H9 (cell line): ENCODE measurements around the gene CHSY3. TPM values are rescaled to one million over a fixed set of nuclear protein-coding genes. Genes with fewer than 3 reads are reported as not detected.

Source experiments
- DNase-seq: peaks from one replicate; pipeline ENCODE4 v3.0.0-alpha.2; 2017
- H2AFZ ChIP-seq: one replicate; pipeline ENCODE4 v1.6.1; 2013; ENCODE audit warnings: mild to moderate bottlenecking, low read length, control low read depth, moderate library complexity
- H2AK5ac ChIP-seq: 2 replicates; pipeline ENCODE4 v1.6.1; 2013; ENCODE audit warnings: low read length, control low read depth, mixed read lengths; ENCODE audit not compliant: insufficient read length
- H2BK120ac ChIP-seq: one replicate; pipeline ENCODE4 v1.6.1; 2013; ENCODE audit warnings: low read depth, mild to moderate bottlenecking, low read length, control low read depth, inconsistent platforms; ENCODE audit not compliant: poor library complexity, severe bottlenecking
- H2BK12ac ChIP-seq: 2 replicates; pipeline ENCODE4 v1.6.1; 2013; ENCODE audit warnings: low read length, control low read depth, mixed read lengths, low read depth; ENCODE audit not compliant: insufficient read length
- H2BK15ac ChIP-seq: 2 replicates; pipeline ENCODE4 v1.6.1; 2013; ENCODE audit warnings: low read depth, low read length, control low read depth
- H2BK20ac ChIP-seq: one replicate; pipeline ENCODE4 v1.6.1; 2013; ENCODE audit warnings: low read depth, mild to moderate bottlenecking, low read length, control low read depth, inconsistent platforms; ENCODE audit not compliant: poor library complexity, severe bottlenecking
- H2BK5ac ChIP-seq: 2 replicates; pipeline ENCODE4 v1.6.1; 2013; ENCODE audit warnings: low read length, control low read depth, mixed read lengths; ENCODE audit not compliant: insufficient read length
- H3K14ac ChIP-seq: 2 replicates; pipeline ENCODE4 v1.6.1; 2013; ENCODE audit warnings: low read length, control low read depth; ENCODE audit not compliant: insufficient read depth
- H3K18ac ChIP-seq: 2 replicates; pipeline ENCODE4 v1.6.1; 2013; ENCODE audit warnings: low read depth, mild to moderate bottlenecking, mixed read lengths, low read length, control low read depth; ENCODE audit not compliant: insufficient read length
- H3K23ac ChIP-seq: 2 replicates; pipeline ENCODE4 v1.6.1; 2013; ENCODE audit warnings: low read length, control low read depth, mixed read lengths, low read depth; ENCODE audit not compliant: insufficient read length
- H3K23me2 ChIP-seq: 2 replicates; pipeline ENCODE4 v1.6.1; 2013; ENCODE audit warnings: low read depth, mild to moderate bottlenecking, mixed read lengths, low read length, control low read depth; ENCODE audit not compliant: insufficient read length, poor library complexity, severe bottlenecking
- H3K27ac ChIP-seq: 2 replicates; pipeline ENCODE4 v1.5.1; 2013; ENCODE audit warnings: low read length, control low read depth, mixed read lengths, low read depth; ENCODE audit not compliant: insufficient read length
- H3K27me3 ChIP-seq: 2 replicates; pipeline ENCODE4 v1.6.1; 2013; ENCODE audit warnings: low read length, control low read depth, inconsistent platforms; ENCODE audit not compliant: insufficient read depth
- H3K4ac ChIP-seq: 2 replicates; pipeline ENCODE4 v1.6.1; 2013; ENCODE audit warnings: low read depth, mild to moderate bottlenecking, control low read depth, inconsistent platforms, low read length, moderate library complexity
- H3K4me1 ChIP-seq: 2 replicates; pipeline ENCODE4 v1.6.1; 2013; ENCODE audit warnings: low read length, control low read depth, inconsistent platforms; ENCODE audit not compliant: insufficient read depth
- H3K4me2 ChIP-seq: 2 replicates; pipeline ENCODE4 v1.6.1; 2013; ENCODE audit warnings: low read length, control low read depth, mixed read lengths; ENCODE audit not compliant: insufficient read length, insufficient read depth
- H3K56ac ChIP-seq: 2 replicates; pipeline ENCODE4 v1.6.1; 2013; ENCODE audit warnings: low read depth, mild to moderate bottlenecking, mixed read lengths, low read length, control low read depth; ENCODE audit not compliant: insufficient read length
- H3K79me1 ChIP-seq: 2 replicates; pipeline ENCODE4 v1.6.1; 2013; ENCODE audit warnings: low read depth, mild to moderate bottlenecking, moderate library complexity, low read length, control low read depth, inconsistent platforms; ENCODE audit not compliant: insufficient read depth, poor library complexity, severe bottlenecking
- H3K79me2 ChIP-seq: 2 replicates; pipeline ENCODE4 v1.6.1; 2013; ENCODE audit warnings: low read length, control low read depth, inconsistent platforms; ENCODE audit not compliant: insufficient read depth
- H3K9ac ChIP-seq: 2 replicates; pipeline ENCODE4 v1.6.1; 2013; ENCODE audit warnings: low read length, control low read depth, mixed read lengths; ENCODE audit not compliant: insufficient read length; ENCODE audit errors: extremely low read depth
- H3K9me3 ChIP-seq: one replicate; pipeline ENCODE4 v1.6.1; 2013; ENCODE audit warnings: low read depth, low read length, inconsistent platforms; ENCODE audit not compliant: control insufficient read depth
- H3T11ph ChIP-seq: one replicate; pipeline ENCODE4 v1.6.1; 2013; ENCODE audit warnings: mild to moderate bottlenecking, low read length, control low read depth, inconsistent platforms
- H4K20me1 ChIP-seq: one replicate; pipeline ENCODE4 v1.6.1; 2013; ENCODE audit not compliant: control insufficient read depth, insufficient read length, insufficient read depth
- H4K5ac ChIP-seq: 2 replicates; pipeline ENCODE4 v1.6.1; 2013; ENCODE audit warnings: low read depth, mild to moderate bottlenecking, mixed read lengths, low read length, control low read depth; ENCODE audit not compliant: insufficient read length
- H4K8ac ChIP-seq: replicated peaks from 2 replicates; pipeline ENCODE4 v1.6.1; 2013; ENCODE audit warnings: low read length, control low read depth, mixed read lengths, low read depth; ENCODE audit not compliant: insufficient read length
- H4K91ac ChIP-seq: 2 replicates; pipeline ENCODE4 v1.6.1; 2013; ENCODE audit warnings: low read depth, mild to moderate bottlenecking, moderate library complexity, mixed read lengths, low read length, control low read depth; ENCODE audit not compliant: insufficient read length
- H3K27ac Mint-ChIP-seq, 3 experiments: 2 replicates in 2 of 3; 3 replicates in 1 of 3; pipeline ENCODE4 v1.8.0; 2020 to 2021; ENCODE audit warnings: mixed read lengths in 3 of 3, mild to moderate bottlenecking in 1 of 3, moderate library complexity in 1 of 3
- H3K27me3 Mint-ChIP-seq: 2 replicates; pipeline ENCODE4 v1.8.0; 2021; ENCODE audit warnings: low read depth, mild to moderate bottlenecking, moderate library complexity, mixed read lengths
- H3K36me3 Mint-ChIP-seq, 3 experiments: 2 replicates in 2 of 3; 3 replicates in 1 of 3; pipeline ENCODE4 v1.8.0; 2020 to 2021; ENCODE audit warnings: low read depth in 3 of 3, mixed read lengths in 3 of 3; ENCODE audit not compliant: insufficient read depth in 1 of 3
- H3K4me1 Mint-ChIP-seq, 2 experiments: 2 replicates each; pipeline ENCODE4 v1.8.0; 2020; ENCODE audit warnings: mixed read lengths in 2 of 2
- H3K4me3 Mint-ChIP-seq, 2 experiments: 2 replicates in 1 of 2; 3 replicates in 1 of 2; pipeline ENCODE4 v1.8.0; 2020 to 2021; ENCODE audit warnings: mild to moderate bottlenecking in 2 of 2, mixed read lengths in 2 of 2, moderate library complexity in 1 of 2
- H3K9me3 Mint-ChIP-seq, 2 experiments: 2 replicates in 1 of 2; 3 replicates in 1 of 2; pipeline ENCODE4 v1.8.0; 2020; ENCODE audit warnings: mild to moderate bottlenecking in 2 of 2, mixed read lengths in 2 of 2, moderate library complexity in 1 of 2
- CTCF ChIP-seq: fragments of 200-600 bp; sonication (generic); conservative IDR thresholded peaks from 3 replicates; pipeline ENCODE4 v1.8.0; 2021; ENCODE audit warnings: antibody characterized with exemption, mild to moderate bottlenecking
- WGBS: extraction: QIAGEN DNeasy Blood & Tissue Kit; methylation state at CpG from one replicate; pipeline ENCODE4 v1.1.7; 2013; ENCODE audit warnings: missing lambda C conversion rate, low lambda C conversion rate, mixed read lengths; ENCODE audit not compliant: insufficient read length; ENCODE audit errors: extremely low coverage; 5-methylcytosine and 5-hydroxymethylcytosine counted together
- total RNA-seq: library from RNA; stranded (reverse); gene quantifications from 2 replicates; pipeline ENCODE4 v1.2.1, GENCODE V29; 2021

CHSY3 gene
- total RNA-seq, 1 experiment from 2014 or later: 0.37 TPM

DNA sequence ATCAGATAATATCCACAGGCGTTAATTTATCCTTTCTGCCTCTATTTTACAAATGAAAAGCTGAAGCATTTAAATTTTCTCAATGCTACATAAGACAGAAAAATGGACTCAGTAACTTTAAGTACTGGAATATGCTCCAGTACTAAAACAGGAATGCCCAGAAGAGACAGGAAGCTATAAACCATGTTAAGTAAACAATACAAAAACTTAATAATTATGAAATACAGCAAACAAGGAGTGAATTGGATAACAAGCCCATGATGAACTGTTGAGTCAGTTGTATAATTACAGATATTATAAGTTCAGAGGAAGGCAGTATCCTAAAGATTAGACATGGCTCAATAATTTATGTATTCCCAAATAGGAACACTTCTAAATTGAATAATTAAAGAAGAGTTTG, 148.5 kb downstream of the CHSY3 start:
- WGBS: no CpG with 5 or more reads among the region's 1 CpG
- no peaks in the 10 kb centered on the region for H3K36me3 Mint-ChIP-seq

More for the DNA sequence above, 148.5 kb downstream of the CHSY3 start:
- no peak overlapping the region for H2BK12ac ChIP-seq
- no peak for TF ChIP-seq CTCF
- no peak overlapping the region for H2BK20ac ChIP-seq
- no peak for DNase-seq
- no peak overlapping the region for H3K4me2 ChIP-seq
- no peak overlapping the region for H4K91ac ChIP-seq
- H3K9ac ChIP-seq: no peak overlapping the region
- no peaks in the 10 kb centered on the region for H3K79me2 ChIP-seq
- H3T11ph ChIP-seq: no peak overlapping the region
- no peak overlapping the region for H3K27ac ChIP-seq
- H3K23me2 ChIP-seq: no peaks in the 10 kb centered on the region
- no peak overlapping the region for H3K18ac ChIP-seq
- no peak overlapping the region for H2BK15ac ChIP-seq
- no peak overlapping the region for H3K14ac ChIP-seq
- H3K79me1 ChIP-seq: no peaks in the 10 kb centered on the region
- H3K56ac ChIP-seq: no peak overlapping the region
- H2BK5ac ChIP-seq: no peak overlapping the region
- no peak overlapping the region for H3K23ac ChIP-seq
- no peaks in the 10 kb centered on the region for H3K27me3 Mint-ChIP-seq
- no peaks in the 10 kb centered on the region for H4K20me1 ChIP-seq
- no peak overlapping the region for H4K8ac ChIP-seq
- no peaks in the 10 kb centered on the region for H3K9me3 ChIP-seq
- no peaks in the 10 kb centered on the region for H3K9me3 Mint-ChIP-seq
- H2AK5ac ChIP-seq: no peak overlapping the region
- H3K27me3 ChIP-seq: no peaks in the 10 kb centered on the region
- H2AFZ ChIP-seq: no peak overlapping the region
- H2BK120ac ChIP-seq: no peak overlapping the region
- no peak overlapping the region for H4K5ac ChIP-seq
- no peaks in the 10 kb centered on the region for H3K4me1 Mint-ChIP-seq
- no peak overlapping the region for H3K27ac Mint-ChIP-seq
- H3K4me3 Mint-ChIP-seq: no peak overlapping the region
- H3K4me1 ChIP-seq: no peaks in the 10 kb centered on the region
- H3K4ac ChIP-seq: no peak overlapping the region
